WTC11 (cell line): ENCODE measurements around the gene DNAI1.

ENCODE experiments used
- ATF1 ChIP-seq: sonication (generic); formaldehyde crosslinking; IDR thresholded peaks from 2 replicates; pipeline ENCODE4 v1.8.1; 2023; ENCODE audit warnings: mild to moderate bottlenecking, moderate library complexity, missing genetic modification reagents
- CTCF ChIP-seq: fragments of 200-600 bp; IDR thresholded peaks from 2 replicates; pipeline ENCODE4 v1.8.0; 2022; ENCODE audit warnings: antibody characterized with exemption
- E2F5 ChIP-seq: sonication (generic); formaldehyde crosslinking; IDR thresholded peaks from 2 replicates; pipeline ENCODE4 v1.8.1; 2022; ENCODE audit warnings: mild to moderate bottlenecking, moderate library complexity, missing genetic modification reagents
- TEAD4 ChIP-seq: sonication (generic); formaldehyde crosslinking; IDR thresholded peaks from 2 replicates; pipeline ENCODE4 v1.8.0; 2022; ENCODE audit warnings: mild to moderate bottlenecking, missing genetic modification reagents
- ZNF121 ChIP-seq: sonication (generic); formaldehyde crosslinking; IDR thresholded peaks from 2 replicates; pipeline ENCODE4 v1.8.0; 2023; ENCODE audit warnings: missing genetic modification reagents
- TF ChIP-seq, protein P1 (sequence below): sonication (generic); formaldehyde crosslinking; IDR thresholded peaks from 2 replicates; pipeline ENCODE4 v1.8.0; 2022; ENCODE audit warnings: missing genetic modification reagents
- TF ChIP-seq, protein P2 (sequence below): fragments of 250-450 bp; sonication (Bioruptor Pico); IDR thresholded peaks from 2 replicates; pipeline ENCODE4 v1.9.0; 2021; ENCODE audit warnings: moderate library complexity, mild to moderate bottlenecking, inconsistent platforms, borderline replicate concordance

- TF ChIP-seq CTCF (no peak), ATF1 (CRISPR knock-in tag) (no peak), E2F5 (CRISPR knock-in tag) (no peak), TEAD4 (CRISPR knock-in tag) (no peak), ZNF121 (no peak)
- TF ChIP-seq, protein P1, sequence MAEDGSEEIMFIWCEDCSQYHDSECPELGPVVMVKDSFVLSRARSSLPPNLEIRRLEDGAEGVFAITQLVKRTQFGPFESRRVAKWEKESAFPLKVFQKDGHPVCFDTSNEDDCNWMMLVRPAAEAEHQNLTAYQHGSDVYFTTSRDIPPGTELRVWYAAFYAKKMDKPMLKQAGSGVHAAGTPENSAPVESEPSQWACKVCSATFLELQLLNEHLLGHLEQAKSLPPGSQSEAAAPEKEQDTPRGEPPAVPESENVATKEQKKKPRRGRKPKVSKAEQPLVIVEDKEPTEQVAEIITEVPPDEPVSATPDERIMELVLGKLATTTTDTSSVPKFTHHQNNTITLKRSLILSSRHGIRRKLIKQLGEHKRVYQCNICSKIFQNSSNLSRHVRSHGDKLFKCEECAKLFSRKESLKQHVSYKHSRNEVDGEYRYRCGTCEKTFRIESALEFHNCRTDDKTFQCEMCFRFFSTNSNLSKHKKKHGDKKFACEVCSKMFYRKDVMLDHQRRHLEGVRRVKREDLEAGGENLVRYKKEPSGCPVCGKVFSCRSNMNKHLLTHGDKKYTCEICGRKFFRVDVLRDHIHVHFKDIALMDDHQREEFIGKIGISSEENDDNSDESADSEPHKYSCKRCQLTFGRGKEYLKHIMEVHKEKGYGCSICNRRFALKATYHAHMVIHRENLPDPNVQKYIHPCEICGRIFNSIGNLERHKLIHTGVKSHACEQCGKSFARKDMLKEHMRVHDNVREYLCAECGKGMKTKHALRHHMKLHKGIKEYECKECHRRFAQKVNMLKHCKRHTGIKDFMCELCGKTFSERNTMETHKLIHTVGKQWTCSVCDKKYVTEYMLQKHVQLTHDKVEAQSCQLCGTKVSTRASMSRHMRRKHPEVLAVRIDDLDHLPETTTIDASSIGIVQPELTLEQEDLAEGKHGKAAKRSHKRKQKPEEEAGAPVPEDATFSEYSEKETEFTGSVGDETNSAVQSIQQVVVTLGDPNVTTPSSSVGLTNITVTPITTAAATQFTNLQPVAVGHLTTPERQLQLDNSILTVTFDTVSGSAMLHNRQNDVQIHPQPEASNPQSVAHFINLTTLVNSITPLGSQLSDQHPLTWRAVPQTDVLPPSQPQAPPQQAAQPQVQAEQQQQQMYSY (CRISPR knock-in tag) = no peak
- TF ChIP-seq, protein P2, sequence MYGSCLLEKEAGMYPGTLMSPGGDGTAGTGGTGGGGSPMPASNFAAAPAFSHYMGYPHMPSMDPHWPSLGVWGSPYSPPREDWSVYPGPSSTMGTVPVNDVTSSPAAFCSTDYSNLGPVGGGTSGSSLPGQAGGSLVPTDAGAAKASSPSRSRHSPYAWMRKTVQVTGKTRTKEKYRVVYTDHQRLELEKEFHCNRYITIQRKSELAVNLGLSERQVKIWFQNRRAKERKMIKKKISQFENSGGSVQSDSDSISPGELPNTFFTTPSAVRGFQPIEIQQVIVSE = no peak
Measured at GRCh38 chr9:34518896-34519295, 60.3 kb downstream of the DNAI1 start.
